Measurements from ENCODE around the gene ZSCAN4. TPM values are rescaled to one million over a fixed set of nuclear protein-coding genes. Genes with fewer than 3 reads are reported as not detected.

The ZSCAN4 gene
- total RNA-seq, 1 donor from 2014 or later: not detected

- H3K36me3 ChIP-seq (ENCODE audit: control insufficient read depth, insufficient read depth, low read length): peaks cover 2% of the 10 kb centered on the region
- TF ChIP-seq CTCF (IDR thresholded peaks at IDR 0.05; ENCODE audit: insufficient read depth, low read length, poor library complexity, severe bottlenecking): no peak
- H3K4me3 ChIP-seq (ENCODE audit: low read depth, low read length): no peak overlapping the region
- no peaks in the 10 kb centered on the region for H3K27me3 ChIP-seq (ENCODE audit: control insufficient read depth, insufficient read depth, low read length)
- no peak for DNase-seq (ENCODE audit: low read depth)
These were observed 51.3 kb downstream of the ZSCAN4 start for GRCh38 chr19:57719901-57720519.

GRCh38 chr19:57720878-57721277, 52.1 kb downstream of the ZSCAN4 start:
- Histone ChIP-seq H3K4me3 (ENCODE audit: low read depth, low read length) (no peak overlapping the region), H3K27me3 (ENCODE audit: control insufficient read depth, insufficient read depth, low read length) (no peaks in the 10 kb centered on the region), H3K36me3 (ENCODE audit: control insufficient read depth, insufficient read depth, low read length) (peaks cover 2% of the 10 kb centered on the region)
- DNase-seq (ENCODE audit: low read depth): no peak
- TF ChIP-seq CTCF (IDR thresholded peaks at IDR 0.05; ENCODE audit: insufficient read depth, low read length, poor library complexity, severe bottlenecking): no peak

Other genes with a start within 250 kb of the ZSCAN4 start
- gene ZNF749, start 233.6 kb upstream of the ZSCAN4 start, total RNA-seq: 10.4 and 14.3 TPM in 2 replicates
- gene VN1R1, start 211.8 kb upstream of the ZSCAN4 start, total RNA-seq: 0.41 and 0.54 TPM in 2 replicates
- 9.2 and 10.0 TPM in 2 replicates for gene ZNF772, start 191.4 kb upstream of the ZSCAN4 start, total RNA-seq
- 11.4 and 16.8 TPM in 2 replicates for gene ZNF419, start 181.2 kb upstream of the ZSCAN4 start, total RNA-seq
- gene ZNF773, start 169.0 kb upstream of the ZSCAN4 start, total RNA-seq: 7.9 and 11.2 TPM in 2 replicates
- gene ZNF549, start 141.6 kb upstream of the ZSCAN4 start, total RNA-seq: 4.8 and 5.1 TPM in 2 replicates
- gene ZNF550, start 109.1 kb upstream of the ZSCAN4 start, total RNA-seq: 5.1 and 6.8 TPM in 2 replicates
- gene ZNF416, start 90.0 kb upstream of the ZSCAN4 start, total RNA-seq: 5.5 and 6.0 TPM in 2 replicates
- gene ZIK1, start 84.8 kb upstream of the ZSCAN4 start, total RNA-seq: 6.8 and 9.3 TPM in 2 replicates
- 3.2 and 6.6 TPM in 2 replicates for gene ZNF530, start 69.0 kb upstream of the ZSCAN4 start, total RNA-seq
- 34.8 and 40.6 TPM in 2 replicates for gene ZNF134, start 54.7 kb upstream of the ZSCAN4 start, total RNA-seq
- gene ZNF211, start 35.8 kb upstream of the ZSCAN4 start, total RNA-seq: 6.9 and 10.4 TPM in 2 replicates
- gene ZNF551, start 13.0 kb downstream of the ZSCAN4 start, total RNA-seq: 6.0 and 8.5 TPM in 2 replicates
- gene ZNF154, start 40.3 kb downstream of the ZSCAN4 start, total RNA-seq: 2.9 and 3.3 TPM in 2 replicates
- 2.9 and 4.2 TPM in 2 replicates for gene ZNF671, start 58.7 kb downstream of the ZSCAN4 start, total RNA-seq
- 9.9 and 12.2 TPM in 2 replicates for gene ZNF776, start 77.9 kb downstream of the ZSCAN4 start, total RNA-seq
- gene ZNF586, start 100.7 kb downstream of the ZSCAN4 start, total RNA-seq: 9.0 and 10.9 TPM in 2 replicates
- gene ZNF552, start 146.0 kb downstream of the ZSCAN4 start, total RNA-seq: 7.9 and 8.2 TPM in 2 replicates
- gene ZNF587B, start 161.4 kb downstream of the ZSCAN4 start, total RNA-seq: 15.3 and 16.3 TPM in 2 replicates
- 15.8 and 19.3 TPM in 2 replicates for gene ZNF587, start 180.9 kb downstream of the ZSCAN4 start, total RNA-seq
- gene ZNF814, start 220.1 kb downstream of the ZSCAN4 start, total RNA-seq: 9.9 and 19.3 TPM in 2 replicates
- 7.3 and 12.3 TPM in 2 replicates for gene ZNF417, start 247.7 kb downstream of the ZSCAN4 start, total RNA-seq

Data from kidney epithelial cell (primary cell).